Measurements from ENCODE around the gene OXLD1. TPM values are rescaled to one million over a fixed set of nuclear protein-coding genes. Genes with fewer than 3 reads are reported as not detected.

Gene OXLD1
- total and polyA plus RNA-seq, 10 of the 15 experiments (the other 5 are each of a cell fraction or from before 2014, with no cell fraction given) = 4.6 to 89.5 (median 39.8) TPM

DNA sequence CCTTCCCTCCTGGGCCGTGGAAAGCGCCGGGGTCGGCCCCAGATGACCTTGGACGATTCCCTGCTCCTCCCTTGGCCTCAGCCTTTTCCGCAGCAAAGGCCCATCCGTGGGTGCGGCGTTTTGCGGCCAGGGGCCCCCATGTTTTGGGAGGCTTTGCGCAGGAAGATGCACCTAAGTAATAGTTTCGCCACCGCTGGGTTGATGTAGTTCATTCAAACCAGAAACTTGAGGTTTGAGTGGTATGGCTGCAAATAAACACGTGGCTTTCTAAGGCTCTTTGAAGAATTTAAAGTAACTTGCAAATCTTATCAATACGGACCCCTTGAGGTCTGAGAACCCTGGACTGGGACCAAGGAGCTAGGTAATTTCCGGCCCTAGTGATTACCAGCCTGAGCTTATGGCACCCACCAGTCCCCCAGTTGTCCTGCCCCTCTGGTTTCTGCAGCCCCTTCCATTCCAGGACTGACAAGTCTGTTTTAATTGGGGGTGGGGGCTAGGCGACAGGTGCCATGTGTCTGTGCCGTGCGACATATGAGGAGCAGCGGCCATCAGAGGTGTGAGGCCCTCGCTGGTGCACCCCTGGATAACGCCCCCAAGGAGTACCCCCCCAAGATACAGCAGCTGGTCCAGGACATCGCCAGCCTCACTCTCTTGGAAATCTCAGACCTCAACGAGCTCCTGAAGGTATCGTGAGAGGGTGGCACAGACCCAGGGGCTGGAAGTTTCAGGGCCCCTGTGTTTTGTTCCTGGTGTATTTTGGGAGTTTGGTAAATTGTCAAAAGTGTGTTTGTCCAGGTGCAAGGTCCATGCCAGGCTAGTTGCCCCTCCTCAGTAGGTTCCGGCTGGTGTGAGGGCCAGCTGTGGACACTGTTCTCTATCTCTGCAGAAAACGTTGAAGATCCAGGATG lies 37.6 kb upstream of the OXLD1 start:
- peak; percentile 35 for FAIRE-seq
- H3K4me3 ChIP-seq = peak overlapping the region; percentile 85
- H3K27ac ChIP-seq (ENCODE audit: control insufficient read depth, insufficient read depth) = peak overlapping the region; percentile 94
- DNase-seq (ENCODE audit: low read depth, low spot score) = no peak
- peaks cover 20 to 31% of the 10 kb centered on the region in 2 experiments for H3K36me3 ChIP-seq (ENCODE audit: control insufficient read depth in 2 of 2, insufficient read depth in 2 of 2, low read length in 1 of 2)
- H3K4me2 ChIP-seq (ENCODE audit: control insufficient read depth, insufficient read depth) = peak overlapping the region; percentile 81
- H3K9ac ChIP-seq (ENCODE audit: control insufficient read depth, insufficient read depth, low read length) = peak overlapping the region; percentile 89
- no peaks in the 10 kb centered on the region for H3K27me3 ChIP-seq (replicated peaks in 1 of 2; ENCODE audit: control insufficient read depth in 2 of 2, insufficient read depth in 2 of 2, low read length in 1 of 2)
- H3K4me1 ChIP-seq (ENCODE audit: control insufficient read depth, insufficient read depth, low read length) = peaks cover 8% of the 10 kb centered on the region
- H4K20me1 ChIP-seq (ENCODE audit: control insufficient read depth, insufficient read depth) = 0 out of 2 replicates have a peak, but pooled peaks cover 3% of the 10 kb centered on the region
- H3K9me3 ChIP-seq (replicated peaks; ENCODE audit: control insufficient read depth, insufficient read depth, low read length) = no peaks in the 10 kb centered on the region
- TF ChIP-seq SIN3A (IDR thresholded peaks at IDR 0.05; ENCODE audit: low read depth, low read length) (0 out of 2 replicates have a peak, but pooled peaks have one; percentile 16), MYC (IDR thresholded peaks at IDR 0.05; ENCODE audit: insufficient read depth, insufficient read length, insufficient replicate concordance, low read length, severe bottlenecking) (no peak), ESRRA (IDR thresholded peaks at IDR 0.05; ENCODE audit: low read length) (peak; percentile 4; the same call in 1 of the 2 replicates), POLR2A (IDR thresholded peaks at IDR 0.05; ENCODE audit: low read depth, low read length) (peak; percentile 37), MEF2B (IDR thresholded peaks at IDR 0.05; ENCODE audit: partially characterized antibody, poor library complexity, severe bottlenecking) (no peak), RUNX3 (IDR thresholded peaks at IDR 0.05; ENCODE audit: low read length) (peak; percentile 48; the same call in 1 of the 2 replicates), TBL1XR1 (IDR thresholded peaks at IDR 0.05; ENCODE audit: low read depth, low read length) (0 out of 2 replicates have a peak, but pooled peaks have one; percentile 13)
- 4% methylated on average over 27 of the region's 27 CpGs for WGBS (ENCODE audit: insufficient coverage, insufficient replicate concordance, low lambda C conversion rate, missing lambda C conversion rate)
- H3K79me2 ChIP-seq (ENCODE audit: control insufficient read depth, insufficient read depth, low read length) = peaks cover 45% of the 10 kb centered on the region
- intact Hi-C loops (cut with micrococcal nuclease; ENCODE audit: unreplicated experiment) (loop anchor here (2.0 kb wide), 1 partner anchor 21 kb away; the partner anchor contains the start of gene ARL16), in situ Hi-C loops (cut with MboI) (no loop called here)
- peak; percentile 6 for ATAC-seq
- ChIA-PET POLR2A (interaction anchor here (0.8 to 3.5 kb wide), 7 partner anchors 7 to 334 kb away, joined by 4 to 32 read pairs (median 4); partner anchors contain the start of genes ARL16, CCDC137, DCXR and HGS), CTCF (interaction anchor here (0.7 to 2.7 kb wide), 4 partner anchors 9 to 103 kb away, joined by 3 to 9 read pairs (median 4); no protein-coding TSS in a partner anchor), RAD21 (ENCODE audit: unreplicated experiment) (interaction anchor here (0.7 to 1.0 kb wide), 3 partner anchors 7 to 28 kb away, joined by 3 read pairs; partner anchors contain the start of genes ARL16 and HGS), SMC1A (ENCODE audit: uncharacterized antibody, unreplicated experiment) (interaction anchor here (1.0 kb wide), 2 partner anchors 29 to 155 kb away, joined by 3 read pairs; no protein-coding TSS in a partner anchor)
- BruUV-seq (replicated peaks) = TSS peak; percentile 57
- H2AFZ ChIP-seq (ENCODE audit: control insufficient read depth, low read depth, low read length) = peak overlapping the region; percentile 54; the same call in 1 of the 2 replicates

Data from GM12878 (cell line).